AG10803 (cell line): ENCODE results near the gene TMEM14C.
A peak's percentile ranks its signal among the peaks of the same experiment; 100 is the strongest.

ENCODE experiments used
- DNase-seq: peaks from one replicate; pipeline ENCODE4 v3.0.0; 2010; ENCODE audit warnings: low read depth
- H3K4me3 ChIP-seq: 2 replicates; pipeline ENCODE4 v1.5.1; 2011; ENCODE audit warnings: mild to moderate bottlenecking, low read length, control low read depth
- CTCF ChIP-seq: conservative IDR thresholded peaks from 2 replicates; pipeline ENCODE4 v1.5.1; 2011; ENCODE audit warnings: mild to moderate bottlenecking, low read length, control low read depth, inconsistent platforms

The TMEM14C gene

DNA sequence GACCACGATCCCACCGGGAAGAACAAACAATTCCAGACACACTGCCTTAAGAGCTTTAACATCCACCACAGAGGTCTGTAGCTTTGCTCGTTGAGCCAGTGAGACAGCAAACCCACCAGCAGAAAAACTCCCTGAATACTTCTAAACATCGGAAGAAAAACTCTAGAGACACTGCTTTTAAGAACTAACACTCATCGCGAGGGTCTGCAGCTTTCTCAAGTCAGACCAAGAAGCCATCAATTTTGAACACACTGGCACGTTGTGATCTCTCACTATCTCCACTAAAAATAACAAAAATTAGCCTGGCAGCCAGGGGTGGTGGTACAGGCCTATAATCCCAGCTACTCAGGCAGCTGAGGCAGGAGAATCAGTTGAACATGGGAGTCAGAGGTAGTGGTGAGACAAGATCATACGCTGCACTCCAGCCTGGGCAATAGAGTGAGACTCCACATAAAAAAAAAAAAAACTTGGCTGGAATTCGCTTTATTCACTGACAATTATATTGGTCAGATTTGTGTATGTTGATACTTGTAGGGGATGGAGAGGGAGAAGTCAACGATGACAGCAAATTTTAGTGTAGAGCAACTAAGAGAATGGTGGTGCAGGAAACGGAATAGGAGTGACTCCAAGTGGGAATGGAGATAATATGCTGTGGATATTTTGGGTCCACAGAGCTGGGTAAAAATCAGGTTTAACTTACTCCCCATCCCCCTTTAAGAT, 860 bp upstream of the TMEM14C start:
- no peak for DNase-seq
- TF ChIP-seq CTCF = no peak
- H3K4me3 ChIP-seq = peak overlapping the region; percentile 83

DNA sequence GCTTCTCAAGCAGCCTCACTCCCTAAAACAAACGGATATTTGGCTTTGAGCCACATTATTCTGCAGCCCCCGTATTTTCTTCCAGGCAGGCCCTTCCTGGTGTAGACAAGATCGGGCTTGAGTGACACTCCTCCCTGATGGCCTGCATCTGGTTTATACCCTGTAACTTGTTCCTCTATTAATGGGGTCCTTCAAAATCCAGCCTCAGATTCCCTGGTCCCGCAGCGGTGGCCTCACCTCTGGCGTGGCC, 375 bp upstream of the TMEM14C start:
- no peak for TF ChIP-seq CTCF
- H3K4me3 ChIP-seq = peak overlapping the region; percentile 83
- DNase-seq = no peak

- no peak for TF ChIP-seq CTCF
- H3K4me3 ChIP-seq = peak overlapping the region; percentile 83
- DNase-seq = no peak
Observed at GRCh38 chr6:10723567-10723881, 654 bp downstream of the TMEM14C start.

- no peak overlapping the region for H3K4me3 ChIP-seq
- DNase-seq = no peak
- TF ChIP-seq CTCF = no peak
Observed at GRCh38 chr6:10725044-10725443, 2.2 kb downstream of the TMEM14C start.

GRCh38 chr6:10725716-10726115, 2.8 kb downstream of the TMEM14C start:
- no peak for TF ChIP-seq CTCF
- no peak for DNase-seq

GRCh38 chr6:10730254-10730653, 7.4 kb downstream of the TMEM14C start:
- TF ChIP-seq CTCF = no peak
- no peak for DNase-seq
- H3K4me3 ChIP-seq = no peak overlapping the region

More at GRCh38 chr6:10725716-10726115, 2.8 kb downstream of the TMEM14C start:
- H3K4me3 ChIP-seq = no peak overlapping the region

GRCh38 chr6:10733151-10733715, 10.4 kb downstream of the TMEM14C start:
- TF ChIP-seq CTCF = no peak
- no peak for DNase-seq
- H3K4me3 ChIP-seq = no peak overlapping the region
